CD4-positive, alpha-beta T cell treated with Interleukin-6 for 4 hours (primary cell): ENCODE results near the gene ZNF532.
A peak's percentile ranks its signal among the peaks of the same experiment; 100 is the strongest.

Experiments
- DNase-seq: peaks from one replicate; pipeline ENCODE4 v3.0.0-alpha.2; 2020; ENCODE audit warnings: mixed read lengths

ZNF532 gene

GRCh38 chr18:58870621-58871020 is 5.9 kb downstream of the ZNF532 start:
- no peak for DNase-seq

GRCh38 chr18:58871514-58872420 is 7.1 kb downstream of the ZNF532 start:
- DNase-seq: no peak

GRCh38 chr18:58878640-58879039 is 14.0 kb downstream of the ZNF532 start:
- DNase-seq: no peak

GRCh38 chr18:58881477-58881876 is 16.8 kb downstream of the ZNF532 start:
- DNase-seq: no peak

GRCh38 chr18:58882044-58882443 is 17.4 kb downstream of the ZNF532 start:
- DNase-seq: no peak

GRCh38 chr18:58882686-58883085 is 18.0 kb downstream of the ZNF532 start:
- no peak for DNase-seq

- no peak for DNase-seq
Observed at GRCh38 chr18:58884680-58885079, 20.0 kb downstream of the ZNF532 start.

GRCh38 chr18:58886431-58886830 is 21.8 kb downstream of the ZNF532 start:
- DNase-seq: no peak

- no peak for DNase-seq
Observed at GRCh38 chr18:58886864-58887612, 22.4 kb downstream of the ZNF532 start.

- peak; percentile 17 for DNase-seq
Observed at GRCh38 chr18:58887613-58887963, 22.9 kb downstream of the ZNF532 start.

- DNase-seq: no peak
Observed at GRCh38 chr18:58891776-58892175, 27.1 kb downstream of the ZNF532 start.

GRCh38 chr18:58892488-58892887 is 27.8 kb downstream of the ZNF532 start:
- DNase-seq: no peak

GRCh38 chr18:58893388-58894099 is 28.9 kb downstream of the ZNF532 start:
- DNase-seq: no peak

- DNase-seq: no peak
Observed at GRCh38 chr18:58894930-58895329, 30.3 kb downstream of the ZNF532 start.

GRCh38 chr18:58895385-58895784 is 30.7 kb downstream of the ZNF532 start:
- DNase-seq: no peak

GRCh38 chr18:58896268-58896667 is 31.6 kb downstream of the ZNF532 start:
- DNase-seq: no peak

GRCh38 chr18:58896734-58897508 is 32.2 kb downstream of the ZNF532 start:
- no peak for DNase-seq

GRCh38 chr18:58898010-58898799 is 33.5 kb downstream of the ZNF532 start:
- no peak for DNase-seq

- DNase-seq: no peak
Observed at GRCh38 chr18:58900015-58900649, 35.5 kb downstream of the ZNF532 start.

- DNase-seq: no peak
Observed at GRCh38 chr18:58901143-58901542, 36.5 kb downstream of the ZNF532 start.

GRCh38 chr18:58901783-58902182 is 37.1 kb downstream of the ZNF532 start:
- DNase-seq: no peak
